HepG2 (cell line): ENCODE data around the gene NGLY1. TPM values are rescaled to one million over a fixed set of nuclear protein-coding genes. Genes with fewer than 3 reads are reported as not detected.

ENCODE experiments used
- ATAC-seq: fragments of 200-7000 bp; cut with Tn5 transposase; 3 replicates; pipeline ENCODE4 v1.9.1; 2020; ENCODE audit warnings: mild to moderate bottlenecking, moderate library complexity
- BruUV-seq: library from RNA; stranded (reverse); fragments of 400-500 nt; replicated peaks from 2 replicates; lab custom pipeline; 2021; lab: Mats Ljungman, UMichigan
- CTCF ChIA-PET: fragments of 300-600 bp; formaldehyde crosslinking; extraction: SDS; loops from one replicate; lab custom pipeline; 2021; ENCODE audit warnings: low total read pairs, inconsistent platforms, low intra/inter-chr PET ratio; lab: Yijun Ruan, JAX
- POLR2A ChIA-PET: fragments of 350-600 bp; sonication (Branson Sonifier 250); formaldehyde crosslinking; loops from one replicate; lab custom pipeline; 2020; ENCODE audit warnings: antibody characterized with exemption, inconsistent platforms; lab: Yijun Ruan, JAX
- DNase-seq: peaks from one replicate; pipeline ENCODE4 v3.0.0-alpha.2; 2015; ENCODE audit warnings: low spot score
- FAIRE-seq: peaks from 3 replicates; lab custom pipeline; 2011; peaks lifted over from hg19 to GRCh38; lab: Jason Lieb, UNC
- H2AFZ ChIP-seq: one replicate; pipeline ENCODE4 v1.6.1; 2011; ENCODE audit warnings: low read length, inconsistent platforms
- H3K27ac ChIP-seq: fragments of 300-600 bp; 3 replicates; pipeline ENCODE4 v1.8.0; 2011; ENCODE audit warnings: mixed run types, mild to moderate bottlenecking, mixed read lengths, low read length, inconsistent platforms; ENCODE audit not compliant: insufficient read depth; ENCODE audit errors: extremely low read length
- H3K27me3 ChIP-seq, 2 experiments: fragments of 200-600 bp in 1 of 2; 2 replicates in 1 of 2; 3 replicates in 1 of 2; pipeline versions ENCODE4 v1.6.0 to v1.8.0; 2011; ENCODE audit warnings: low read length in 2 of 2, mild to moderate bottlenecking in 2 of 2, moderate library complexity in 2 of 2, inconsistent platforms in 1 of 2; ENCODE audit not compliant: insufficient read depth in 2 of 2, control insufficient read depth in 1 of 2
- H3K36me3 ChIP-seq, 2 experiments: fragments of 200-600 bp in 1 of 2; replicated peaks in 1 of 2; 2 replicates in 1 of 2; 3 replicates in 1 of 2; pipeline versions ENCODE4 v1.5.1 to v1.8.0; 2011; ENCODE audit warnings: low read length in 2 of 2, inconsistent platforms in 1 of 2; ENCODE audit not compliant: insufficient read depth in 2 of 2, control insufficient read depth in 1 of 2
- H3K4me1 ChIP-seq: 2 replicates; pipeline ENCODE4 v1.5.1; 2012; ENCODE audit warnings: low read length, inconsistent platforms; ENCODE audit not compliant: insufficient read depth
- H3K4me2 ChIP-seq: 2 replicates; pipeline ENCODE4 v1.6.0; 2011; ENCODE audit warnings: low read depth, low read length, inconsistent platforms
- H3K4me3 ChIP-seq, 3 experiments: fragments of 200-600 bp in 1 of 3; sonication (generic), shearing (Covaris generic) in 1 of 3; replicated peaks in 1 of 3; 2 replicates each; pipeline ENCODE4 v1.5.1; 2011 to 2016; ENCODE audit warnings: low read length in 3 of 3, inconsistent platforms in 2 of 3, low read depth in 2 of 3, mild to moderate bottlenecking in 2 of 3, control low read depth in 1 of 3, mixed read lengths in 1 of 3; ENCODE audit not compliant: insufficient read depth in 1 of 3
- H3K79me2 ChIP-seq: one replicate; pipeline ENCODE4 v1.6.1; 2011; ENCODE audit warnings: low read length, inconsistent platforms; ENCODE audit not compliant: insufficient read depth
- H3K9ac ChIP-seq: 2 replicates; pipeline ENCODE4 v1.6.0; 2011; ENCODE audit warnings: mild to moderate bottlenecking, low read depth, low read length, inconsistent platforms; ENCODE audit not compliant: insufficient read depth
- H3K9me3 ChIP-seq: 2 replicates; pipeline ENCODE4 v1.5.1; 2012; ENCODE audit warnings: mild to moderate bottlenecking, low read length
- H4K20me1 ChIP-seq: 2 replicates; pipeline ENCODE4 v1.6.0; 2011; ENCODE audit warnings: inconsistent platforms, mild to moderate bottlenecking, low read length, moderate library complexity; ENCODE audit not compliant: insufficient read depth
- ATF1 ChIP-seq: IDR thresholded peaks from 2 replicates; pipeline ENCODE4 v1.6.1; 2016; ENCODE audit warnings: mild to moderate bottlenecking, control low read depth
- CERS6 ChIP-seq: sonication (generic); formaldehyde crosslinking; IDR thresholded peaks from 2 replicates; pipeline ENCODE4 v1.5.0; 2020; ENCODE audit warnings: missing genetic modification reagents
- GATA4 ChIP-seq: sonication (generic); IDR thresholded peaks from 2 replicates; pipeline ENCODE4 v1.6.1; 2016; ENCODE audit warnings: antibody characterized with exemption, low read depth, borderline replicate concordance
- GPBP1L1 ChIP-seq: sonication (generic); formaldehyde crosslinking; IDR thresholded peaks from 2 replicates; pipeline ENCODE4 v1.5.0; 2020; ENCODE audit warnings: mild to moderate bottlenecking, missing genetic modification reagents
- GTF2F1 ChIP-seq: fragments of 150-350 bp; IDR thresholded peaks from 2 replicates; pipeline ENCODE4 v1.6.1; 2014; ENCODE audit warnings: low read length
- HMGXB3 ChIP-seq: sonication (generic); formaldehyde crosslinking; IDR thresholded peaks from 2 replicates; pipeline ENCODE4 v1.4.0; 2020; ENCODE audit warnings: missing genetic modification reagents, borderline replicate concordance
- MTF1 ChIP-seq: sonication (generic); formaldehyde crosslinking; IDR thresholded peaks from 2 replicates; pipeline ENCODE4 v1.5.0; 2020; ENCODE audit warnings: missing genetic modification reagents
- YEATS4 ChIP-seq: sonication (generic); formaldehyde crosslinking; IDR thresholded peaks from 2 replicates; pipeline ENCODE4 v1.4.0; 2020; ENCODE audit warnings: missing genetic modification reagents, borderline replicate concordance
- ZNF296 ChIP-seq: sonication (generic); formaldehyde crosslinking; conservative IDR thresholded peaks from 2 replicates; pipeline ENCODE4 v1.5.0; 2020; ENCODE audit warnings: mild to moderate bottlenecking, missing genetic modification reagents
- ZNF850 ChIP-seq: sonication (generic); formaldehyde crosslinking; conservative IDR thresholded peaks from 2 replicates; pipeline ENCODE4 v1.9.0; 2021; ENCODE audit warnings: mild to moderate bottlenecking, missing genetic modification reagents
- ZSCAN12 ChIP-seq: sonication (generic); formaldehyde crosslinking; IDR thresholded peaks from 2 replicates; pipeline ENCODE4 v1.9.0; 2021; ENCODE audit warnings: mild to moderate bottlenecking, missing genetic modification reagents
- ZXDC ChIP-seq: sonication (generic); formaldehyde crosslinking; IDR thresholded peaks from 2 replicates; pipeline ENCODE4 v1.5.0; 2020; ENCODE audit warnings: mild to moderate bottlenecking, missing genetic modification reagents
- WGBS: methylation state at CpG from one replicate; pipeline ENCODE4 v1.1.6; 2017; ENCODE audit warnings: low lambda C conversion rate; 5-methylcytosine and 5-hydroxymethylcytosine counted together
- in situ Hi-C: cut with HindIII; loops from 2 replicates; pipeline ENCODE4 v1.10.0; 2017; ENCODE audit warnings: low pct_unique_long_range_greater_than_20kb; ENCODE audit not compliant: extremely low pct_ligation_motif_present
- intact Hi-C: fragments of 100-400 bp; cut with micrococcal nuclease; formaldehyde crosslinking; loops from one replicate; pipeline ENCODE4 v1.10.0; 2022; ENCODE audit not compliant: unreplicated experiment
- polyA plus RNA-seq, 8 experiments: library from polyadenylated mRNA; depleted of rRNA in 3 of 8; stranded (reverse) in 7 of 8; unstranded in 1 of 8; fragments of >200 nt; fragmentation: Illumina TruSeq in 4 of 8; extraction: Trizol in 4 of 8; gene quantifications; 2 replicates each; pipeline versions ENCODE4 v1.2.1 to v1.2.3, GENCODE V29; 2011 to 2016; ENCODE audit warnings: low read depth in 4 of 8, missing spikeins in 1 of 8, mixed read lengths in 1 of 8; ENCODE audit not compliant: insufficient read depth in 1 of 8
- total RNA-seq, 5 experiments: library from RNA; depleted of rRNA; stranded (reverse); fragments of >200 nt; fragmentation: Illumina TruSeq; extraction: Trizol; gene quantifications; 2 replicates each; pipeline ENCODE4 v1.2.3, GENCODE V29; 2016; ENCODE audit warnings: low read depth in 1 of 5

Gene NGLY1
- total and polyA plus RNA-seq, 2 of the 13 experiments (the other 11 are each of a cell fraction or from before 2014, with no cell fraction given) = 28.2 to 44.5 TPM

- TF ChIP-seq HMGXB3 (CRISPR knock-in tag) = no peak
- TF ChIP-seq GATA4 = no peak
- no peak for TF ChIP-seq ZSCAN12 (CRISPR knock-in tag)
- TF ChIP-seq YEATS4 (CRISPR knock-in tag) = no peak
- no peak for TF ChIP-seq GPBP1L1 (CRISPR knock-in tag)
- no peak for TF ChIP-seq ATF1 (CRISPR knock-in tag)
Measured at GRCh38 chr3:25818335-25818734, 35.1 kb upstream of the NGLY1 start (continued).

- Histone ChIP-seq H3K36me3 (no peaks in the 10 kb centered on the region), H3K4me3 (no peak overlapping the region), H3K9ac (no peak overlapping the region), H3K4me2 (no peak overlapping the region), H2AFZ (no peak overlapping the region), H4K20me1 (no peaks in the 10 kb centered on the region), H3K4me1 (no peaks in the 10 kb centered on the region), H3K27ac (no peak overlapping the region), H3K79me2 (no peaks in the 10 kb centered on the region), H3K27me3 (no peaks in the 10 kb centered on the region), H3K9me3 (no peaks in the 10 kb centered on the region)
- 0% methylated on average over 1 of the region's 1 CpG for WGBS
- CTCF ChIA-PET = no interaction called here
- intact Hi-C loops = no loop called here
- POLR2A ChIA-PET = no interaction called here
- ATAC-seq = no peak
- in situ Hi-C loops = no loop called here
- DNase-seq = no peak
- no peak for FAIRE-seq
- no TSS peak for BruUV-seq
- no peak for TF ChIP-seq CERS6
- no peak for TF ChIP-seq ZXDC (CRISPR knock-in tag)
- TF ChIP-seq MTF1 = no peak
- no peak for TF ChIP-seq ZNF850 (CRISPR knock-in tag)
- no peak for TF ChIP-seq GTF2F1
- no peak for TF ChIP-seq ZNF296 (CRISPR knock-in tag)
Measured at GRCh38 chr3:25817638-25818037, 34.4 kb upstream of the NGLY1 start.
